ENCODE measurements around the gene ALDH1A2. TPM values are rescaled to one million over a fixed set of nuclear protein-coding genes. Genes with fewer than 3 reads are reported as not detected.

The ALDH1A2 gene
- total RNA-seq, 2 donors from 2014 or later, result 4.3 to 37.5 TPM

GRCh38 chr15:57946491-57947048, 118.9 kb downstream of the ALDH1A2 start:
- H3K4me1 ChIP-seq (ENCODE audit: control insufficient read depth in 1 of 2, low read depth in 2 of 2), result no peaks in the 10 kb centered on the region
- ATAC-seq (ENCODE audit: insufficient number of reproducible peaks, low FRiP score, low read depth) (no peak), DNase-seq (ENCODE audit: low spot score) (no peak)
- no peaks in the 10 kb centered on the region for H3K36me3 ChIP-seq
- H3K4me3 ChIP-seq, result no peak overlapping the region
- H3K9me3 ChIP-seq, result no peaks in the 10 kb centered on the region
- H3K27ac ChIP-seq, result no peak overlapping the region
- no peaks in the 10 kb centered on the region for H3K27me3 ChIP-seq (replicated peaks; ENCODE audit: insufficient read depth)
- no peak for TF ChIP-seq CTCF (IDR thresholded peaks at IDR 0.05)

- ATAC-seq (ENCODE audit: insufficient number of reproducible peaks, low FRiP score, low read depth) (no peak), DNase-seq (ENCODE audit: low spot score) (no peak)
- H3K27me3 ChIP-seq (replicated peaks; ENCODE audit: insufficient read depth), result no peaks in the 10 kb centered on the region
- no peaks in the 10 kb centered on the region for H3K4me1 ChIP-seq (ENCODE audit: control insufficient read depth in 1 of 2, low read depth in 2 of 2)
- H3K9me3 ChIP-seq, result no peaks in the 10 kb centered on the region
- H3K27ac ChIP-seq, result no peak overlapping the region
- H3K4me3 ChIP-seq, result no peak overlapping the region
- no peak for TF ChIP-seq CTCF (IDR thresholded peaks at IDR 0.05)
- H3K36me3 ChIP-seq, result no peaks in the 10 kb centered on the region
Observed at GRCh38 chr15:57945616-57946015, 119.9 kb downstream of the ALDH1A2 start.

GRCh38 chr15:57943754-57944420, 121.6 kb downstream of the ALDH1A2 start:
- H3K4me1 ChIP-seq (ENCODE audit: control insufficient read depth in 1 of 2, low read depth in 2 of 2), result no peaks in the 10 kb centered on the region
- no peaks in the 10 kb centered on the region for H3K36me3 ChIP-seq
- H3K27me3 ChIP-seq (replicated peaks; ENCODE audit: insufficient read depth), result no peaks in the 10 kb centered on the region
- H3K27ac ChIP-seq, result no peak overlapping the region
- H3K4me3 ChIP-seq, result no peak overlapping the region
- ATAC-seq (ENCODE audit: insufficient number of reproducible peaks, low FRiP score, low read depth) (no peak), DNase-seq (ENCODE audit: low spot score) (no peak)
- H3K9me3 ChIP-seq, result no peaks in the 10 kb centered on the region
- no peak for TF ChIP-seq CTCF (IDR thresholded peaks at IDR 0.05)

GRCh38 chr15:57943171-57943570, 122.3 kb downstream of the ALDH1A2 start:
- TF ChIP-seq CTCF (IDR thresholded peaks at IDR 0.05), result no peak
- DNase-seq (ENCODE audit: low spot score), result no peak
- Histone ChIP-seq H3K36me3 (no peaks in the 10 kb centered on the region), H3K27me3 (replicated peaks; ENCODE audit: insufficient read depth) (no peaks in the 10 kb centered on the region), H3K4me1 (ENCODE audit: control insufficient read depth in 1 of 2, low read depth in 2 of 2) (no peaks in the 10 kb centered on the region), H3K27ac (no peak overlapping the region), H3K4me3 (no peak overlapping the region), H3K9me3 (no peaks in the 10 kb centered on the region)
- ATAC-seq (ENCODE audit: insufficient number of reproducible peaks, low FRiP score, low read depth), result no peak

- TF ChIP-seq CTCF (IDR thresholded peaks at IDR 0.05), result no peak
- no peaks in the 10 kb centered on the region for H3K36me3 ChIP-seq
- H3K9me3 ChIP-seq, result no peaks in the 10 kb centered on the region
- no peaks in the 10 kb centered on the region for H3K4me1 ChIP-seq (ENCODE audit: control insufficient read depth in 1 of 2, low read depth in 2 of 2)
- H3K4me3 ChIP-seq, result no peak overlapping the region
- no peak overlapping the region for H3K27ac ChIP-seq
- no peaks in the 10 kb centered on the region for H3K27me3 ChIP-seq (replicated peaks; ENCODE audit: insufficient read depth)
- ATAC-seq (ENCODE audit: insufficient number of reproducible peaks, low FRiP score, low read depth), result no peak
- no peak for DNase-seq (ENCODE audit: low spot score)
Observed at GRCh38 chr15:57941816-57942215, 123.7 kb downstream of the ALDH1A2 start.

Data from thoracic aorta (tissue), 2 donors.